Dermis lymphatic vessel endothelial cell (primary cell): ENCODE data around the gene OR9A4. TPM values are rescaled to one million over a fixed set of nuclear protein-coding genes. Genes with fewer than 3 reads are reported as not detected.

Experiments used
- total RNA-seq: library from RNA; depleted of rRNA; stranded (reverse); fragments of >200 nt; gene quantifications from 2 replicates; pipeline ENCODE4 v1.2.1, GENCODE V29; 2014

OR9A4 gene
- total RNA-seq = not detected in 2 replicates

GRCh38 chr7:141916099-141916498 lies at the start of gene OR9A4:
Gene OR9A4 (plus strand): TSS chr7:141916399. CDS start chr7:141918876, 2,477 bp downstream.

GRCh38 chr7:141946796-141947195 lies 30.6 kb downstream of the OR9A4 start, which contains the start of gene CLEC5A:
Gene CLEC5A (minus strand): TSS chr7:141946974. CDS start chr7:141946292, 682 bp downstream.

Other genes starting within 250 kb of the OR9A4 start
- 81.2 and 129 TPM in 2 replicates for gene DENND11, start 214.2 kb upstream of the OR9A4 start, total RNA-seq
- gene WEE2, start 208.0 kb upstream of the OR9A4 start, total RNA-seq = under 0.01 and 0.11 TPM in 2 replicates
- 99.7 and 156 TPM in 2 replicates for gene SSBP1, start 178.0 kb upstream of the OR9A4 start, total RNA-seq
- 0.33 and 0.77 TPM in 2 replicates for gene TAS2R3, start 152.3 kb upstream of the OR9A4 start, total RNA-seq
- gene TAS2R4, start 139.7 kb upstream of the OR9A4 start, total RNA-seq = 0.33 and 0.86 TPM in 2 replicates
- 0.11 and 0.52 TPM in 2 replicates for gene TAS2R5, start 126.2 kb upstream of the OR9A4 start, total RNA-seq
- gene PRSS37, start 74.9 kb upstream of the OR9A4 start, total RNA-seq = not detected in 2 replicates
- gene CLEC5A, start 30.6 kb downstream of the OR9A4 start, total RNA-seq = not detected in 2 replicates
- not detected in 2 replicates for gene TAS2R38, start 57.4 kb downstream of the OR9A4 start, total RNA-seq
- under 0.01 TPM in 1 of 2 replicates, not detected in the other for gene MGAM, start 79.5 kb downstream of the OR9A4 start, total RNA-seq
- not detected in 2 replicates for gene MGAM2, start 195.3 kb downstream of the OR9A4 start, total RNA-seq